ENCODE measurements around the gene ACVR2A. TPM values are rescaled to one million over a fixed set of nuclear protein-coding genes. Genes with fewer than 3 reads are reported as not detected.

ACVR2A gene
- total and polyA plus RNA-seq, 12 donors: 4.7 to 28.1 (median 8.5) TPM

- Histone ChIP-seq H3K9me3 (replicated peaks in 1 of 3) (no peaks in the 10 kb centered on the region), H3K4me1 (replicated peaks in 1 of 2) (peaks cover 4 to 20% of the 10 kb centered on the region in 2 donors)
- intact Hi-C loops (cut with DNase I): no loop called here
Observed at GRCh38 chr2:147872967-147873366, 28.1 kb downstream of the ACVR2A start.

GRCh38 chr2:147873859-147874483 is 29.1 kb downstream of the ACVR2A start:
- Histone ChIP-seq H3K27ac (no peak overlapping the region), H3K9me3 (replicated peaks in 1 of 3) (no peaks in the 10 kb centered on the region), H3K36me3 (replicated peaks in 1 of 2) (no peaks in the 10 kb centered on the region), H3K4me1 (replicated peaks in 1 of 2) (peaks cover 4 to 20% of the 10 kb centered on the region in 2 donors), H3K4me3 (no peak overlapping the region), H3K27me3 (no peaks in the 10 kb centered on the region)
- 82 to 94% (median 86%) methylated on average over 1 of the region's 1 CpG for WGBS, 4 donors
- intact Hi-C loops (cut with DNase I): no loop called here
- no peak for DNase-seq
- no peak for TF ChIP-seq CTCF (IDR thresholded peaks at IDR 0.05)
- TF ChIP-seq POLR2A (IDR thresholded peaks at IDR 0.05): no peak

More at GRCh38 chr2:147872967-147873366, 28.1 kb downstream of the ACVR2A start:
- H3K4me3 ChIP-seq: no peak overlapping the region
- TF ChIP-seq POLR2A (IDR thresholded peaks at IDR 0.05) (no peak), CTCF (IDR thresholded peaks at IDR 0.05) (no peak)
- no peak overlapping the region for H3K27ac ChIP-seq
- no peaks in the 10 kb centered on the region for H3K27me3 ChIP-seq
- H3K36me3 ChIP-seq (replicated peaks in 1 of 2): no peaks in the 10 kb centered on the region
- no peak for DNase-seq

DNA sequence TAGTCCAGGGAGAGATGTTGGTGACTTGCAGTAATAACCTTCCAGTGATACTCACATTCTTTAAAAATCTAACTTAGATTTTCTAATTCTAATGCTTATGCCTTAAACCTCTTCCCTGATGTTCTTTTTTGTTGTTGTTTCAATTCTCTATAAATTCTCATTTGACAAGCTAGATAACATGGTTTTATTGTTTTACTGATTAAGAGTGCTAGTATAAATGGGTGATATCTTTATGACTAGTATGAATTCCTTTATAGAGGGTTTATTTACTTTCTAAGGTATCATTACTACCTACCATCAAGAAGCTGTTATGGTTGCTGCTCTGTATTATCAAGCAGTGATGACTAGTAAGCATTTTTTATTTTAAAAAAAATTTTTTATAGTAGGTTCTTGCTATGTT is 35.0 kb downstream of the ACVR2A start:
- TF ChIP-seq CTCF (IDR thresholded peaks at IDR 0.05) (no peak), POLR2A (IDR thresholded peaks at IDR 0.05) (no peak)
- H3K36me3 ChIP-seq (replicated peaks in 1 of 2): no peaks in the 10 kb centered on the region
- intact Hi-C loops (cut with DNase I): no loop called here
- H3K27ac ChIP-seq: no peak overlapping the region
- peaks cover 4 to 22% of the 10 kb centered on the region in 2 donors for H3K4me1 ChIP-seq (replicated peaks in 1 of 2)
- no peaks in the 10 kb centered on the region for H3K9me3 ChIP-seq (replicated peaks in 1 of 3)
- H3K4me3 ChIP-seq: no peak overlapping the region
- no peaks in the 10 kb centered on the region for H3K27me3 ChIP-seq
- no peak for DNase-seq

GRCh38 chr2:147882631-147883030 is 37.8 kb downstream of the ACVR2A start:
- intact Hi-C loops (cut with DNase I): no loop called here
- no peak for DNase-seq
- Histone ChIP-seq H3K27me3 (no peaks in the 10 kb centered on the region), H3K4me1 (replicated peaks in 1 of 2) (peaks cover 0 to 22% of the 10 kb centered on the region in 2 donors), H3K36me3 (replicated peaks in 1 of 2) (no peaks in the 10 kb centered on the region), H3K27ac (no peak overlapping the region), H3K9me3 (replicated peaks in 1 of 3) (no peaks in the 10 kb centered on the region), H3K4me3 (no peak overlapping the region)
- TF ChIP-seq CTCF (IDR thresholded peaks at IDR 0.05): no peak
- TF ChIP-seq POLR2A (IDR thresholded peaks at IDR 0.05): no peak
